ENCODE data around the gene SESN1.

Gene SESN1

DNA sequence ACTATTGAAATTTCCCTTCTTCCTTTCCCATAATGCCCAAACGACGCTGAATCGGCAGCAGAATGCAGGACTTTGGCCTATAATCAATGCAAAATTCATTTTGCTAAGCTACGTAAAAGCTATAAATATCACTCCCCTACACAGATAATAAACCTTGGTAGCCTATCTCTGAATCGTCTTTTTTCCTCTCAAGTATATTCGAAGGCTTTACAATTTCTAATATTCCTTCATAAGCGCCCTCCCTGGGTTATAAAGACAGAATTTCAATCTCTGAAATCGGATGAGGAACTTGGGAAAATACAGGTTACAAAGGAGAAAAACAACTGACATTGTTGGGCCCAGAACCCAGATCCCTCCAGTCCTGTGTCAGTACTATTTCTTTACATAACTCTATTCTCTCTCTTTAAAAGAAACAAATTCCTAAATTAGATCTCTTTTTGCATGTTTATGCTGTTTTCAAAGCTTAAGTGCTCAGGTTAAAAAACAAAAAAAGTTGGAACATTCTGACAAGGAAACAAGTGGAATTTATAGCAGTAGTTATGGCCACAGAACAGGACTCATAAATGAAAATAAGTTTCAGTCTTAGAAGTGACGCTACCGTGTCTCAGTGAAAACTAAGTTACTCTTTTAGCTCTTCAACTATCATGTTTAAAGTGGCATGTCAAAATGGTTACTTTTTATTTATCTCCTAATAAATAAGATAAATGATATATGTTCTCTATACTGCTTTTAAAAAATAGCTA, 84.5 kb downstream of the SESN1 start:
- peaks cover 42% of the 10 kb centered on the region for H3K4me1 ChIP-seq

DNA sequence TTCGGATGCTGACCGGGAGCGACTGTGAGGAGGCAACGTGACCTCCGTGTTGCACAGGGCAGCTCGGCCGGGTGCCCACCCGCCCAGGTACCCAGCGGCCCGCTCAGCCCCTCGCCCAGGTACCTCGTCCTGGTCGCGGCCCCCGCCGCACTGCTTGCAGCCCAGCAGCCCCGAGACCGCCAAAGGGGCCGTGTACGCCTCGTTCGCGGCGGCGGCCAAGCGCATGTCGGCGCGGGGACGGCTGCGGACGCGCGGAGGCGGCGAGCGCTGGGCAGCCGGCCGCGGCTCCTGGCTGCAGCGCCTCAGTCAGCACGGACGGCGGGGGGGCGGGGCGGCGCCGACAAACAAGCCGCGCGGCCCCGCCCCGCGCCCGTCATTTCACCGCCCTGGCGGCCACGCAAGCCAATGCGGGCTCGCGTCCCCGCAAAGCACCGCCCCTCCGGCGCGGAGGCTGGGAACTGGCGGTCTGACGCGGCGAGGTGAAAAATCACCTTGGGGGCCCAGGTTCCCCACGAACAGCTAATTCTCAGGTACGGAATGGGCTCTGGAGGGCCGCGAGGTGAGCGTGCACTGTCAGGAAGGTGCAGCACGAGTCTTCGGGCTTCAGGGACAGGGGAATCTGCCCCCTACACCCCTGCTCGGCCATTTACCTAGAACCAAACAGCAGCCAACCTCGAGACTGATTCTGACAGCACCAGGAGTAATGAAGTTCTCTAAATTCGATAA, 85.2 kb downstream of the SESN1 start:
- peaks cover 37% of the 10 kb centered on the region for H3K4me1 ChIP-seq
- peak overlapping the region; percentile 76 for H2AFZ ChIP-seq
- TF ChIP-seq, protein P1, sequence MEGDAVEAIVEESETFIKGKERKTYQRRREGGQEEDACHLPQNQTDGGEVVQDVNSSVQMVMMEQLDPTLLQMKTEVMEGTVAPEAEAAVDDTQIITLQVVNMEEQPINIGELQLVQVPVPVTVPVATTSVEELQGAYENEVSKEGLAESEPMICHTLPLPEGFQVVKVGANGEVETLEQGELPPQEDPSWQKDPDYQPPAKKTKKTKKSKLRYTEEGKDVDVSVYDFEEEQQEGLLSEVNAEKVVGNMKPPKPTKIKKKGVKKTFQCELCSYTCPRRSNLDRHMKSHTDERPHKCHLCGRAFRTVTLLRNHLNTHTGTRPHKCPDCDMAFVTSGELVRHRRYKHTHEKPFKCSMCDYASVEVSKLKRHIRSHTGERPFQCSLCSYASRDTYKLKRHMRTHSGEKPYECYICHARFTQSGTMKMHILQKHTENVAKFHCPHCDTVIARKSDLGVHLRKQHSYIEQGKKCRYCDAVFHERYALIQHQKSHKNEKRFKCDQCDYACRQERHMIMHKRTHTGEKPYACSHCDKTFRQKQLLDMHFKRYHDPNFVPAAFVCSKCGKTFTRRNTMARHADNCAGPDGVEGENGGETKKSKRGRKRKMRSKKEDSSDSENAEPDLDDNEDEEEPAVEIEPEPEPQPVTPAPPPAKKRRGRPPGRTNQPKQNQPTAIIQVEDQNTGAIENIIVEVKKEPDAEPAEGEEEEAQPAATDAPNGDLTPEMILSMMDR (IDR thresholded peaks at IDR 0.05): no peak

More for the DNA sequence above, 84.5 kb downstream of the SESN1 start:
- peak overlapping the region; percentile 79 for H3K4me2 ChIP-seq (ENCODE audit: low read length)
- TF ChIP-seq, protein P1 (IDR thresholded peaks at IDR 0.05): no peak
- H3K4me3 ChIP-seq (ENCODE audit: low read depth, low read length): peak overlapping the region; percentile 78
- H3K36me3 ChIP-seq (ENCODE audit: control insufficient read depth, insufficient read depth, low read length): no peaks in the 10 kb centered on the region
- H3K27ac ChIP-seq: peak overlapping the region; percentile 95
- no peaks in the 10 kb centered on the region for H3K27me3 ChIP-seq (ENCODE audit: control insufficient read depth, insufficient read depth, low read length)
- H3K79me2 ChIP-seq: peaks cover 32% of the 10 kb centered on the region
- peak overlapping the region; percentile 56 for H2AFZ ChIP-seq
- H3K9me3 ChIP-seq (ENCODE audit: control insufficient read depth, low read length): no peaks in the 10 kb centered on the region
- H3K9ac ChIP-seq: peak overlapping the region; percentile 33

DNA sequence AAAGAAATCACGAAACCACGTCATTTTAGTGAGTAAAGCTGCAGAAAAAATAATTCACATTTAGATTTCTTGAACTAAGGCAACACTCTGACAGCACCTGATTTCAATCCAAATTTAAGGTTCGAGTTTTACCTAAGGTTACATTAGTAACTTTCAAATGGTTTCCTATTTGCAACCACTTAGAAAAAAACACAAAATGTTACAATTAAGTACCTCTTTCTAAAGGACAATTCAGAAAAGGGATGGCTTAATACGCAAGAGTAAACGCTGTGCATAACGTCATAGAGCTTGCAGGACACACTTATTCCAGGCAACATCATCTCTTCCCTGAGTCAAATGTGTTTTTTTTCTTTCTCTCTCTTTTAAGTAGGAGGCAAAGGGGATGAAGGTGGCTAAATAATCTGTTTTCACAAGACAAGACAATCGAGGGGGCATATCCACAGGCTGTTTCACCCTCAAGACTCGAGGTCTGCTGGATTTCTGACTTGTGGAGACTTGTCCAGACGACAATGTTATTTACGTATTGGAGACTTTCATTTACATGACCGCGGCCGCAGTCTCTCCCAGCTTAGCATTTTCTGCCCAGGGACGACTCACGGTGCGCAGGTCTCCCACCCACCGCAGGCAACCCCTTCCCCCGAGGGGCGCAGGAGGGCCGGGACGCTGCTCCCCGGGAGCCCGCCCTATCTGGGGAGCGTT, 86.0 kb downstream of the SESN1 start:
- Histone ChIP-seq H3K4me1 (peaks cover 33% of the 10 kb centered on the region), H3K4me2 (ENCODE audit: low read length) (peak overlapping the region; percentile 81)

More for the DNA sequence above, 85.2 kb downstream of the SESN1 start:
- peak overlapping the region; percentile 78 for H3K9ac ChIP-seq
- H3K36me3 ChIP-seq (ENCODE audit: control insufficient read depth, insufficient read depth, low read length): no peaks in the 10 kb centered on the region
- peak overlapping the region; percentile 81 for H3K4me3 ChIP-seq (ENCODE audit: low read depth, low read length)
- no peaks in the 10 kb centered on the region for H3K27me3 ChIP-seq (ENCODE audit: control insufficient read depth, insufficient read depth, low read length)
- peaks cover 38% of the 10 kb centered on the region for H3K79me2 ChIP-seq
- H3K9me3 ChIP-seq (ENCODE audit: control insufficient read depth, low read length): no peaks in the 10 kb centered on the region
- peak overlapping the region; percentile 81 for H3K4me2 ChIP-seq (ENCODE audit: low read length)
- H3K27ac ChIP-seq: peak overlapping the region; percentile 95

DNA sequence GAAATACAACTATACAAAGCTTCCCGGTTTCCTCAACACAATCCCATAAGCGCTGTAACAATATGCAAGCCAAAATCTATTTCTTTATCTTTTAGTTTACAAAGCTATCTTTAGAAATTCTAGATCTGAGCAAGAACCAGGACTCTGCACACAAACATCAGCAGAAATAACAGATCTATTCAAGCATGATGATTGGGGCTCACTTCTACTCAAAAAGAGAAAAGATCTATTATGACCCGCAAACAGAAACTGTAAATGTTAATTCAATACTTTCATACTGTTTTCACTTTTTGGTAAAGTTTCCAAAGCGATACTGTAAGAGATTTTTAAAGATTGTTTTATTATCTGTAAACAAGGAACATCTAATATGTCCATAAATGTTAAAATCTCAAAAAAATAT, 86.6 kb downstream of the SESN1 start:
- no peaks in the 10 kb centered on the region for H3K27me3 ChIP-seq (ENCODE audit: control insufficient read depth, insufficient read depth, low read length)
- TF ChIP-seq, protein P1 (IDR thresholded peaks at IDR 0.05): no peak
- no peak overlapping the region for H2AFZ ChIP-seq
- peak overlapping the region; percentile 81 for H3K4me3 ChIP-seq (ENCODE audit: low read depth, low read length)
- H3K79me2 ChIP-seq: peaks cover 44% of the 10 kb centered on the region
- H3K9me3 ChIP-seq (ENCODE audit: control insufficient read depth, low read length): no peaks in the 10 kb centered on the region
- H3K9ac ChIP-seq: peak overlapping the region; percentile 78
- peaks cover 28% of the 10 kb centered on the region for H3K4me1 ChIP-seq
- peak overlapping the region; percentile 95 for H3K27ac ChIP-seq
- peak overlapping the region; percentile 81 for H3K4me2 ChIP-seq (ENCODE audit: low read length)
- no peaks in the 10 kb centered on the region for H3K36me3 ChIP-seq (ENCODE audit: control insufficient read depth, insufficient read depth, low read length)

More for the DNA sequence above, 86.0 kb downstream of the SESN1 start:
- no peaks in the 10 kb centered on the region for H3K36me3 ChIP-seq (ENCODE audit: control insufficient read depth, insufficient read depth, low read length)
- H2AFZ ChIP-seq: peak overlapping the region; percentile 76
- H3K9ac ChIP-seq: peak overlapping the region; percentile 78
- H3K9me3 ChIP-seq (ENCODE audit: control insufficient read depth, low read length): no peaks in the 10 kb centered on the region
- H3K79me2 ChIP-seq: peaks cover 42% of the 10 kb centered on the region
- H3K27ac ChIP-seq: peak overlapping the region; percentile 95
- no peaks in the 10 kb centered on the region for H3K27me3 ChIP-seq (ENCODE audit: control insufficient read depth, insufficient read depth, low read length)
- H3K4me3 ChIP-seq (ENCODE audit: low read depth, low read length): peak overlapping the region; percentile 81
- TF ChIP-seq, protein P1 (IDR thresholded peaks at IDR 0.05): no peak

Measured in parathyroid adenoma (tissue), 2 donors.